GM12892 (cell line): ENCODE data around the gene ANKRD63.

ENCODE experiments used
- POLR2A ChIP-seq: IDR thresholded peaks from 2 replicates; pipeline ENCODE4 v1.6.1; 2011; ENCODE audit warnings: low read depth, low read length, control low read depth
- POLR2AphosphoS5 ChIP-seq: IDR thresholded peaks from 2 replicates; pipeline ENCODE4 v1.6.1; 2011; ENCODE audit warnings: low read depth, low read length, control low read depth
- TAF1 ChIP-seq: IDR thresholded peaks from 2 replicates; pipeline ENCODE4 v1.6.1; 2011; ENCODE audit warnings: low read depth, mild to moderate bottlenecking, control low read depth, low read length, borderline replicate concordance

GRCh38 chr15:40273428-40273827 lies 9.4 kb downstream of the ANKRD63 start:
- TF ChIP-seq POLR2A (no peak), POLR2AphosphoS5 (no peak), TAF1 (no peak)
